K562 (cell line): ENCODE results near the gene COL6A2. TPM values are rescaled to one million over a fixed set of nuclear protein-coding genes. Genes with fewer than 3 reads are reported as not detected.
A peak's percentile ranks its signal among the peaks of the same experiment; 100 is the strongest.

ENCODE experiments used
- ATAC-seq: fragments of 200-7000 bp; cut with Tn5 transposase; 3 replicates; pipeline ENCODE4 v1.9.1; 2020; ENCODE audit warnings: moderate library complexity
- BruUV-seq: library from RNA; stranded (reverse); fragments of 400-500 nt; replicated peaks from 2 replicates; lab custom pipeline; 2021; lab: Mats Ljungman, UMichigan
- CTCF ChIA-PET: fragments of 300-600 bp; formaldehyde crosslinking; extraction: SDS; loops from one replicate; lab custom pipeline; 2021; ENCODE audit warnings: low intra/inter-chr PET ratio; lab: Yijun Ruan, JAX
- POLR2A ChIA-PET: fragments of 300-600, 350-650 bp; sonication (Branson Sonifier 250); formaldehyde crosslinking; extraction: SDS; loops from one replicate; lab custom pipeline; 2021; ENCODE audit warnings: antibody characterized with exemption, inconsistent platforms; lab: Yijun Ruan, JAX
- DNase-seq, 4 experiments: peaks; one replicate each; pipeline versions ENCODE4 v3.0.0 to v3.0.0-alpha.2; 2011 to 2018; ENCODE audit warnings: low spot score in 3 of 4, mixed read lengths in 3 of 4; ENCODE audit errors: extremely low read depth in 1 of 4
- FAIRE-seq: peaks from 2 replicates; lab custom pipeline; 2011; peaks lifted over from hg19 to GRCh38; lab: Jason Lieb, UNC
- H2AFZ ChIP-seq: 2 replicates; pipeline ENCODE4 v1.6.0; 2011; ENCODE audit warnings: low read depth, low read length, control low read depth, inconsistent platforms
- H3K27ac ChIP-seq: fragments of 200-600 bp; 3 replicates; pipeline ENCODE4 v1.8.0; 2011; ENCODE audit warnings: low read depth, mild to moderate bottlenecking, control low read depth, inconsistent platforms, low read length, moderate library complexity, mixed read lengths; ENCODE audit errors: extremely low read depth
- H3K27me3 ChIP-seq, 2 experiments: fragments of 300-600 bp in 1 of 2; 2 replicates in 1 of 2; 3 replicates in 1 of 2; pipeline versions ENCODE4 v1.6.0 to v1.8.0; 2011; ENCODE audit warnings: inconsistent platforms in 2 of 2, low read length in 2 of 2, mild to moderate bottlenecking in 1 of 2, mixed read lengths in 1 of 2, moderate library complexity in 1 of 2; ENCODE audit not compliant: control insufficient read depth in 2 of 2, insufficient read depth in 2 of 2
- H3K36me3 ChIP-seq: fragments of 300-600 bp; 3 replicates; pipeline ENCODE4 v1.8.0; 2011; ENCODE audit warnings: mild to moderate bottlenecking, low read length, inconsistent platforms; ENCODE audit not compliant: control insufficient read depth, insufficient read depth
- H3K4me1 ChIP-seq, 2 experiments: fragments of 200-600 bp in 1 of 2; replicated peaks in 1 of 2; 2 replicates in 1 of 2; 3 replicates in 1 of 2; pipeline versions ENCODE4 v1.5.1 to v1.8.0; 2011; ENCODE audit warnings: inconsistent platforms in 2 of 2, low read length in 2 of 2, mild to moderate bottlenecking in 1 of 2, mixed read lengths in 1 of 2, moderate library complexity in 1 of 2; ENCODE audit not compliant: control insufficient read depth in 2 of 2, insufficient read depth in 2 of 2
- H3K4me2 ChIP-seq: 2 replicates; pipeline ENCODE4 v1.6.1; 2011; ENCODE audit warnings: low read length, control low read depth, inconsistent platforms, mixed read lengths; ENCODE audit not compliant: insufficient read depth
- H3K4me3 ChIP-seq: fragments of 200-600 bp; sonication (generic), shearing (Covaris generic); 2 replicates; pipeline ENCODE4 v1.5.1; 2016; ENCODE audit warnings: control low read depth, inconsistent platforms
- H3K79me2 ChIP-seq: fragments of 200-600 bp; 3 replicates; pipeline ENCODE4 v1.8.0; 2011; ENCODE audit warnings: low read length, inconsistent platforms; ENCODE audit not compliant: control insufficient read depth, insufficient read depth
- H3K9ac ChIP-seq, 2 experiments: 2 replicates each; pipeline versions ENCODE4 v1.6.0 to v1.6.1; 2011; ENCODE audit warnings: low read depth in 2 of 2, low read length in 2 of 2, control low read depth in 1 of 2, inconsistent platforms in 1 of 2, mild to moderate bottlenecking in 1 of 2, mixed read lengths in 1 of 2; ENCODE audit not compliant: insufficient read depth in 1 of 2
- H3K9me1 ChIP-seq: one replicate; pipeline ENCODE4 v1.6.0; 2011; ENCODE audit warnings: inconsistent platforms, mild to moderate bottlenecking, low read length, moderate library complexity; ENCODE audit not compliant: control insufficient read depth, insufficient read depth
- H3K9me3 ChIP-seq: replicated peaks from 2 replicates; pipeline ENCODE4 v1.5.1; 2011; ENCODE audit warnings: low read depth, low read length, inconsistent platforms; ENCODE audit not compliant: control insufficient read depth, insufficient read depth
- H4K20me1 ChIP-seq: replicated peaks from 2 replicates; pipeline ENCODE4 v1.6.1; 2011; ENCODE audit warnings: low read length, inconsistent platforms, mixed read lengths; ENCODE audit not compliant: control insufficient read depth, insufficient read depth
- HDGF ChIP-seq: fragments of 450-650 bp; IDR thresholded peaks from 2 replicates; pipeline ENCODE4 v1.6.1; 2016
- IFI16 ChIP-seq: fragments of 250-450 bp; sonication (Bioruptor Pico); IDR thresholded peaks from 2 replicates; pipeline ENCODE4 v2.1.2; 2022; ENCODE audit warnings: mild to moderate bottlenecking, inconsistent platforms
- KDM1A ChIP-seq, 2 experiments: fragments of 450-650 bp; IDR thresholded peaks; 2 replicates each; pipeline ENCODE4 v1.6.1; 2016; ENCODE audit warnings: mild to moderate bottlenecking in 2 of 2
- MTF1 ChIP-seq: fragments of 250-450 bp; sonication (Bioruptor Pico); IDR thresholded peaks from 2 replicates; pipeline ENCODE4 v1.9.0; 2021; ENCODE audit warnings: moderate library complexity, mild to moderate bottlenecking, inconsistent platforms, borderline replicate concordance
- PRMT5 ChIP-seq: sonication (generic); formaldehyde crosslinking; IDR thresholded peaks from 2 replicates; pipeline ENCODE4 v1.5.0; 2020; ENCODE audit warnings: missing genetic modification reagents
- RBM22 ChIP-seq: fragments of 200-400 bp; formaldehyde crosslinking; IDR thresholded peaks from 2 replicates; pipeline ENCODE4 v1.6.1; 2018; ENCODE audit warnings: low read length, low read depth; ENCODE audit not compliant: poor library complexity, severe bottlenecking
- ZNF174 ChIP-seq: fragments of 250-450 bp; sonication (Bioruptor Pico); IDR thresholded peaks from 2 replicates; pipeline ENCODE4 v1.4.0; 2020; ENCODE audit warnings: mild to moderate bottlenecking
- ZNF175 ChIP-seq: fragments of 200-800 bp; sonication (Bioruptor generic); IDR thresholded peaks from 2 replicates; pipeline ENCODE4 v1.6.1; 2016; ENCODE audit warnings: low read depth, mild to moderate bottlenecking, missing genetic modification characterization, missing compliant biosample characterization
- ZNF639 ChIP-seq, 2 experiments: fragments of 200-800 bp in 1 of 2; sonication (Bioruptor generic) in 1 of 2; sonication (generic) in 1 of 2; formaldehyde crosslinking in 1 of 2; IDR thresholded peaks in 1 of 2; conservative IDR thresholded peaks in 1 of 2; 2 replicates each; pipeline versions ENCODE4 v1.5.0 to v1.6.1; 2016 to 2020; ENCODE audit warnings: missing compliant biosample characterization in 1 of 2, missing genetic modification characterization in 1 of 2, missing genetic modification reagents in 1 of 2
- ZNF740 ChIP-seq, 3 experiments: fragments of 200-800 bp in 1 of 3; sonication (Bioruptor generic) in 1 of 3; sonication (generic) in 1 of 3; formaldehyde crosslinking in 1 of 3; IDR thresholded peaks; 2 replicates each; pipeline versions ENCODE4 v1.6.1 to v1.8.0; 2016 to 2022; ENCODE audit warnings: mild to moderate bottlenecking in 2 of 3, missing compliant biosample characterization in 2 of 3, missing genetic modification characterization in 2 of 3, missing genetic modification reagents in 1 of 3
- WGBS: fragments of 100-300 bp; shearing (Covaris generic); methylation state at CpG from one replicate; pipeline ENCODE4 v1.1.6; 2016; ENCODE audit warnings: low coverage, mixed read lengths; ENCODE audit not compliant: insufficient coverage; ENCODE audit errors: missing lambda C conversion rate; 5-methylcytosine and 5-hydroxymethylcytosine counted together
- in situ Hi-C: fragments of 300-500 bp; cut with MboI; formaldehyde crosslinking; loops from 4 replicates; pipeline ENCODE4 v1.15.0; 2018; ENCODE audit warnings: inconsistent platforms, mixed read lengths
- intact Hi-C: fragments of 100-400 bp; cut with micrococcal nuclease; formaldehyde crosslinking; loops from 2 replicates; pipeline ENCODE4 v1.14.2; 2022
- polyA plus RNA-seq, 8 experiments: library from polyadenylated mRNA; depleted of rRNA in 4 of 8; stranded (reverse) in 5 of 8; unstranded in 3 of 8; fragments of >200 nt; fragmentation: Nextera tagmentation in 2 of 8; fragmentation: Illumina TruSeq in 1 of 8; extraction: Ambion mirVana in 2 of 8; extraction: Trizol in 1 of 8; gene quantifications; 2 replicates each; pipeline versions ENCODE4 v1.2.1 to v1.2.3, GENCODE V29; 2011 to 2014; ENCODE audit warnings: inconsistent platforms in 1 of 8, missing spikeins in 1 of 8
- total RNA-seq, 7 experiments: library from RNA; depleted of rRNA in 6 of 7; stranded (reverse); fragments of >200 nt in 6 of 7; fragmentation: Illumina TruSeq in 2 of 7; extraction: Trizol in 2 of 7; gene quantifications; 2 replicates each; pipeline versions ENCODE4 v1.2.1 to v1.2.3, GENCODE V29; 2011 to 2021; ENCODE audit warnings: low replicate concordance in 1 of 7
- TF ChIP-seq, protein P1 (sequence below), 2 experiments: fragments of 150-350 bp in 1 of 2; IDR thresholded peaks; 2 replicates each; pipeline ENCODE4 v1.6.1; 2012 to 2016; ENCODE audit warnings: low read depth in 2 of 2, low read length in 2 of 2, mild to moderate bottlenecking in 1 of 2, moderate library complexity in 1 of 2

The COL6A2 gene
- total and polyA plus RNA-seq, 9 of the 15 experiments (the other 6 are each of a cell fraction or from before 2014, with no cell fraction given), result 0.07 to 1.1 (median 0.24) TPM; not detected in 3

DNA sequence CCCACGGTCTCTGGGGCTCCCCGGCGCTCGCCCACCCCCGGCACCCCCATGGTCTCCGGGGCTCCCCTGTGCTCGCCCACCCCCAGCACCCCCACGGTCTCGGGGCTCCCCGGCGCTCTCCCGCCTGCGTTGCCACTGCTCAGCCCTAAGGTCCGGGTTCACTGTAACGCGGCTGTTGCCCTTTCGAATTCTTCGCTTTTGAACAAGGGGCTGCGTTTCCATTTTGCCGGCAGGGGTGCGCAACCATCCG, 62.7 kb downstream of the COL6A2 start:
- ChIA-PET CTCF (no interaction called here), POLR2A (no interaction called here)
- Histone ChIP-seq H3K4me3 (no peak overlapping the region), H3K9me1 (no peaks in the 10 kb centered on the region), H3K36me3 (peaks cover 67% of the 10 kb centered on the region; the same call in 2 of the 3 replicates), H3K9me3 (peaks cover 15% of the 10 kb centered on the region), H3K27ac (peak overlapping the region; percentile 55; the same call in 1 of the 3 replicates), H3K9ac (no peak overlapping the region), H3K27me3 (no peaks in the 10 kb centered on the region), H3K4me1 (peaks cover 0 to 31% of the 10 kb centered on the region in 2 experiments; a peak in 3 of 5 replicates), H3K4me2 (no peak overlapping the region), H3K79me2 (0 out of 3 replicates have a peak, but pooled peaks cover 7% of the 10 kb centered on the region), H4K20me1 (no peaks in the 10 kb centered on the region), H2AFZ (no peak overlapping the region)
- in situ Hi-C loops (no loop called here), intact Hi-C loops (no loop called here)
- no TSS peak for BruUV-seq
- over 99% methylated on average over 10 of the region's 22 CpGs for WGBS
- DNase-seq (no peak), FAIRE-seq (no peak), ATAC-seq (no peak)
- TF ChIP-seq PRMT5 (CRISPR knock-in tag) (no peak), ZNF740 (CRISPR knock-in tag; IDR thresholded peaks at IDR 0.05) (no peak), ZNF740 (tag; IDR thresholded peaks at IDR 0.05) (no peak), ZNF174 (CRISPR knock-in tag) (no peak), HDGF (no peak), KDM1A (IDR thresholded peaks at IDR 0.05) (peak in 1 of 2 experiments; percentile 54; a peak in 1 of 4 replicates), ZNF175 (no peak), ZNF639 (CRISPR knock-in tag; conservative IDR thresholded peaks at IDR 0.05 in 1 of 2, IDR thresholded peaks at IDR 0.05 in 1 of 2) (0 out of 4 replicates have a peak, but pooled peaks of 1 of the 2 experiments have one; percentile 19), MTF1 (CRISPR knock-in tag) (no peak), IFI16 (CRISPR knock-in tag) (no peak), RBM22 (peak; percentile 48)
- TF ChIP-seq, protein P1, sequence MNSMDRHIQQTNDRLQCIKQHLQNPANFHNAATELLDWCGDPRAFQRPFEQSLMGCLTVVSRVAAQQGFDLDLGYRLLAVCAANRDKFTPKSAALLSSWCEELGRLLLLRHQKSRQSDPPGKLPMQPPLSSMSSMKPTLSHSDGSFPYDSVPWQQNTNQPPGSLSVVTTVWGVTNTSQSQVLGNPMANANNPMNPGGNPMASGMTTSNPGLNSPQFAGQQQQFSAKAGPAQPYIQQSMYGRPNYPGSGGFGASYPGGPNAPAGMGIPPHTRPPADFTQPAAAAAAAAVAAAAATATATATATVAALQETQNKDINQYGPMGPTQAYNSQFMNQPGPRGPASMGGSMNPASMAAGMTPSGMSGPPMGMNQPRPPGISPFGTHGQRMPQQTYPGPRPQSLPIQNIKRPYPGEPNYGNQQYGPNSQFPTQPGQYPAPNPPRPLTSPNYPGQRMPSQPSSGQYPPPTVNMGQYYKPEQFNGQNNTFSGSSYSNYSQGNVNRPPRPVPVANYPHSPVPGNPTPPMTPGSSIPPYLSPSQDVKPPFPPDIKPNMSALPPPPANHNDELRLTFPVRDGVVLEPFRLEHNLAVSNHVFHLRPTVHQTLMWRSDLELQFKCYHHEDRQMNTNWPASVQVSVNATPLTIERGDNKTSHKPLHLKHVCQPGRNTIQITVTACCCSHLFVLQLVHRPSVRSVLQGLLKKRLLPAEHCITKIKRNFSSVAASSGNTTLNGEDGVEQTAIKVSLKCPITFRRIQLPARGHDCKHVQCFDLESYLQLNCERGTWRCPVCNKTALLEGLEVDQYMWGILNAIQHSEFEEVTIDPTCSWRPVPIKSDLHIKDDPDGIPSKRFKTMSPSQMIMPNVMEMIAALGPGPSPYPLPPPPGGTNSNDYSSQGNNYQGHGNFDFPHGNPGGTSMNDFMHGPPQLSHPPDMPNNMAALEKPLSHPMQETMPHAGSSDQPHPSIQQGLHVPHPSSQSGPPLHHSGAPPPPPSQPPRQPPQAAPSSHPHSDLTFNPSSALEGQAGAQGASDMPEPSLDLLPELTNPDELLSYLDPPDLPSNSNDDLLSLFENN (IDR thresholded peaks at IDR 0.05; ENCODE audit: low read depth in 2 of 2, low read length in 2 of 2), result no peak
